GM21619 (cell line): ENCODE data around the gene AEBP2.
"Not testable (repeated sequence)": the region's sequence is repeated elsewhere in the genome, so short reads cannot be mapped to it uniquely, and the experiment has no call there.

Source experiments
- ATAC-seq: cut with Tn5 transposase; IDR thresholded peaks from one replicate; pipeline ENCODE4 v1.9.1; 2021; ENCODE audit not compliant: unreplicated experiment

Gene AEBP2

GRCh38 chr12:19439059-19440018 is at the start of gene AEBP2:
AEBP2 (plus strand) TSS chr12:19439492; CDS start chr12:19439700, 208 bp downstream.
- peak; percentile 74 for ATAC-seq

DNA sequence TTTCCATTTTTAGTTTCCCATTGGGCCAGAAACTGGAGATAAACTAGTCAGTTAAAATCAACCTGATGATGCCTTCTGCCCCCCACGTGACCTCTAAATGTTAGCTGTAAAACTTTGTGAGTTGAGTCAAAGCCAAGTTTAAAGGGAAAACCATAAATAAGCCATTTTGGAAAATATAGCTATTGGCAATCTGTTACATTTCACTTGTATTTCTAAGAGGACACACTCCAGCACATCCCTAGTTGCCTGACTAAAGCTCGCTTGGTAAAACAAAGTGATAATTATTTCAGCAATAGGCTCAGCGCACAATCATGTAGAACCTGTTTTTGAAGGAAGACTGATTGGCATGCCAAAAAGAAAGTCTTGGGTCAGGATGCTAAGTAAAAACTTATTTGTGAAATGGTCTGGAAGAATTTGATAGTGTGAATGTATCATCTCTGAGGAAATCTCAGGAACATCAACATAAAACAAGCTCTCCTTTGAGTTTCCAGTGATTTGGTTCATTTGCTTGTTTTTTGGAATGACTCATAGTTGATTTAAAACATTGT is 49.2 kb upstream of the AEBP2 start:
- no peak for ATAC-seq

DNA sequence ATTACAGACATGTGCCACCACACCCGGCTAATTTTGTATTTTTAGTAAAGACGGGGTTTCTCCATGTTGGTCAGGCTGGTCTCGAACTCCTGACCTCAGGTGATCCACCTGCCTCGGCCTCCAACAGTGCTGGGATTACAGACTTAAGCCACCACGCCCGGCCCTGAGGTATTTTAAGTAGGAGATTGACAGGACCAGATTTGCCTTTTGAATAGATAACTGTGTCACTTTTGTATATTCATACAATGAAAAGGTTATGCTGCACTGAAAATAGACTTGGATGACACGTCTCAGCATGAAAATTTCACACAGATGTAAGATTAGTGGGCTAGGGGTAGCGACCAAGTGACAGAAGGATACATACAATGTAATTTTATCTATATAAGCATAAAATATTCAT is 46.6 kb upstream of the AEBP2 start:
- ATAC-seq, result not testable (repeated sequence)

- no peak for ATAC-seq
Measured at GRCh38 chr12:19394385-19394784, 44.9 kb upstream of the AEBP2 start.

- no peak for ATAC-seq
Measured at GRCh38 chr12:19397534-19397933, 41.8 kb upstream of the AEBP2 start.

GRCh38 chr12:19398376-19399363 is 40.6 kb upstream of the AEBP2 start:
- ATAC-seq, result no peak

GRCh38 chr12:19400649-19401285 is 38.5 kb upstream of the AEBP2 start:
- not testable (repeated sequence) for ATAC-seq

DNA sequence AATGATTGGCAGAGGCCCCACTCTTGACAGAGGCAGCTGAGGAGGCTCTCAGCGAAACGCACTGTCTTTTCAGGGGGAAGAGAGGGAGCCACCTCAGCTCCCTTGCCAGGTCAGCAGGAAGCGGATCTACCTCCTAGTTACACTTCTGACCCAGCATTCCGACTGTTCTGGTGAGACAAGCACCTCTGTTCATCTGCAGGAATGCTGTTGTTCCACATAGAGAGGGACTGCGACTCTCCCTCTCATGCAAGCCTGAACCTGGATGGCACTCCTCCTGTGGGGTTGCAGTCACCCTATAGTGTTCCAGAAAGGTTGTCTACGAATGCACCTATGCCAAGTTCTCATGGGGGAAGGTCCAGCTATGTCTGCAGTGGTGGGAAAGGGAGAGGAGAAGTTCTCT is 37.1 kb upstream of the AEBP2 start:
- ATAC-seq, result no peak

DNA sequence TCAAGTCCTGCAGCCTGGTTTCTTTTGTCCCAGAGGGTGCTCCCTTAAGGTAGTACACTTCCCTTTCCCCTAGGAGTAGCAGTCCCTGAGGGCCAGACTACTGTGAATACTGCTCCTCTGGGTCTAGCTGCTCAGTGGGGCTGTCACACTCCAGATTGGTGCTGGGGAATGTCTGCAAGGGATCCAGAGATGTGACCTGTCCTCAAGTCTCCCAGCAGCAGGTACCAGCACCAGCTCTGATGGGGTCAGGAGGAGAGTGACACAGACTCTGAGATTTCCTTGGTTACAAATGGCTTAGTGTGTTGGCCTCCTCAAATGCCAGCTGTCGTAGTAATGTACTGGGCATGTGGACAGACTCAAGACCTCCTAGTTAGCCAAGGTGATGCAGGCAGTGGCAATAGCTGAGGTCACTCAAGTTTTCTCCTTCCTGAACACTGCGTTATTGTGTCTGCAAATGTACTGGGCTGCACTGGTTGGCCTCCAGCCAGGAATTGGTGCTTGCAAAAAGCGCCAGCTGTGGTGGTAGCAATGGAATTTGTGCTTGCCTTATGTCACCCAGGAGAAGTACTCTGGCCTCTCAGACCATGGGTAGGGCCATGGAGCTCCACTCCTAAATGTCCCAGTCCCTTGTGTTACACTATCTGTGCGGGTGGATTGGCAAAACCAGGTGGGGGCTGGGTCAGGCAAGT is 36.4 kb upstream of the AEBP2 start:
- no peak for ATAC-seq

DNA sequence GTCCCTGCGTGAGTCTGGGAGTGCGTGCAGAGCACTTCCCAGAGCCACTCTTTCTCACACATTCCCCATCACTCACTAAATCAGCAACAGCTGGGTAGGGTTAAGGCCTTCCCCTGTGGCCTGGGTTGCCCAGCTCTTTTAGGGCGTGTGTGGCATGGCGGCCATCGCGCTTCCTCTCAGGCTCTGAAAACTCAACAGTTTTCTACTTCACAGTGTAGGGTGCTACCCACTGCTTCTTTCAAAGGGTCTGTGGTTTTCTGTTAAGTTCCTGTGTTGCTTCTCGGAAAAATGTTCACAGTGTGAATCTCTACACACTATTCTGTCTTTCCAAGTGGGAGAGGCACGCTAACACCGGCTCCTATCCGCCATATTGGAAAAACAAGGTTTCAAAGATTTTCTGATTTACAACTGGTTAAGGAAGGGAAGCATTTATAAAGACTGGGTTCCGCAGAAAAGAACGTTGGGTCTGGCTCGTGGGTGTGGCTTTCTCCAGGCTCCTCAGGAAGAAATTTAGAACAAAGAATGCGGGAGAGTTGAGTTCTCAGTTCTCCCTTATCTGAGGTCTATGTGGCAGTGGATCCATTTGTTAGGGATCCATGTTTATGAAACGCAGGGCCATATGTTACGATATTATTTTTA is 34.9 kb upstream of the AEBP2 start:
- no peak for ATAC-seq

DNA sequence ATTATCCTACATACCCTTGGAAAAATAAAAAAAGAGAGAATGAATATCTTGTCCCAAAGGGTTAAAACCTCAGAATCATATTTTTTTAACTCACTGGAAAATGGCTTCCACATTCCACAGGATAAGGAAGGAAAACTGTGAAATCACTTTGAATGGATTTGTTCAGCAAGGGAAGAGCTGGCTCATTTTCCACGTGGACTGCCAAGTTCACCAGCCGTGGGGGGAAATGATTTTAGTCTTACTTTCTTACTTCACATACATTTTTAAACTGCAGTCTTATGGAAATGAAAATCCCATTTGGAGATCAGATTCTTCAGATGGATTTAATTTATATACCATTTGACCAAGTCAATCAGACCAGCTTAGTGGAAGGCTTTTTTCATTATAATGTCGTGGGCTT is 29.9 kb upstream of the AEBP2 start:
- no peak for ATAC-seq

- no peak for ATAC-seq
Measured at GRCh38 chr12:19410211-19410610, 29.1 kb upstream of the AEBP2 start.

DNA sequence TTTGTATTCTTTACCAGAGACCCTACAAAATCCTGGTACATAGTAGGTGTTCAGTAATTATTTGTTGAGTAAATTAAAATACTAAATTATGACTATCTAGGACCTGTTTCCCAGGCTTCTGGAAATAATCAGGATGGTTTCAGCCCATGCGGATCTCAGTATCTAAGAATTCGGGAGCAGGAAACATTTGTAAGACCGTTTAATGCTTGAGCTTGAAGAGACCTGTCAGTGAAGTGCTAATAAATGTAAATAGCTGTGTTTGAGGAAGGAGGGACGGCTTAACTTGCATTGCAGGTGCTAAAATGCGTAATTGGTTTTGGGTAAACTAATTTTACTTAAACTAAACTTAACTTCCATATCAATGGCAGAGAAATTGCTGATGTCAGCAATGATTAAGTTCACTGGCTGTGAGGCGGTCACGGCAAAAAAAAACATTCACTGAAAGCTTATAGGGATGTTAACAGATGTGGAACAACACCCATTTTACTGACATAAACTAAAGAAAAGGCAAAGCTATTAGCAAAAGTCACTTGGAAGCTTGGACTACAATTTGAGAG is 28.6 kb upstream of the AEBP2 start:
- no peak for ATAC-seq

- no peak for ATAC-seq
Measured at GRCh38 chr12:19411234-19412204, 27.8 kb upstream of the AEBP2 start.

DNA sequence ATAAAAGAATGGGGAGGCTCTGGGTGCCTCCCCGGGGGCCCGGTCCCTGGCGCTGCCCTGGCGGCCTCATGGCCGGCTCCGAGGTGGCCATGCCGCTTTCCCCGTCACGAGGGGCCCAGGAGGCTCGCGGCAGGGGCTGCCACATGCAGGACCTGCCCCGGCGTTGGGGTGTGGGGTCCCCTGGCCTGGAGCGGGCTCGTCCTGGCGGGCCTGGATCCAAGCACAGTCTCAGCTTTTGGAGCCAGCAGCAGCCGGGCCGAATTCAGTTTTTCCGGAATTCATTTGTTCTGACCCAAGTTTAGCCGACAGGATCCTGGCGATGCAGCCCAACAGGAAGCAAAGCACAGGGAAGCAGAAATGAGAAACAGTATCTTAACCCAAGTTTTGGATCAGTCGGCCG is 26.4 kb upstream of the AEBP2 start:
- ATAC-seq, result no peak

GRCh38 chr12:19413582-19413981 is 25.7 kb upstream of the AEBP2 start:
- not testable (repeated sequence) for ATAC-seq

GRCh38 chr12:19415563-19415962 is 23.7 kb upstream of the AEBP2 start:
- ATAC-seq, result no peak

DNA sequence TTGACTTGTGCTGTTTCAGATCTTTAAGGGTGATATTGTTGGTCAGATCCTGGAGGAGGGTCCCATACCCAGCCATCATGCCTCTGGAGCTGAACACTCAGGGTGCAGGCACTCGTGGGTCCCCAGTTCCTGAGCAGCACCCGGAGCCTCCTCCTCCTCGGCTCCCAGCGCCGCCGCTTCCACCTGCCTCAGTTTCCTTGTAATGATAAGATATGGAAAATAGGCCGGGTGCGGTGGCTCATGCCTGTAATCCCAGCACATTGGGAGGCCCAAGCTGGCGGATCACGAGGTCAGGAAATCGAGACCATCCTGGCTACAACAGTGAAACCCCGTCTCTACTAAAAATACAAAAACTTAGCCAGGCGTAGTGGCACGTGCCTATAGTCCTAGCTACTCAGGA is 20.2 kb upstream of the AEBP2 start:
- no peak for ATAC-seq
